K562 (cell line): Measurements from ENCODE around the gene GRIA2.
"Not testable (repeated sequence)": the region's sequence is repeated elsewhere in the genome, so short reads cannot be mapped to it uniquely, and the experiment has no call there.

ENCODE experiments used
- EZH2 ChIP-seq: IDR thresholded peaks from 2 replicates; pipeline ENCODE4 v1.6.1; 2012; ENCODE audit warnings: low read depth, mild to moderate bottlenecking, inconsistent platforms, low read length, borderline replicate concordance
- FOXA1 ChIP-seq: fragments of 450-650 bp; IDR thresholded peaks from 2 replicates; pipeline ENCODE4 v1.6.1; 2016; ENCODE audit warnings: mild to moderate bottlenecking, borderline replicate concordance
- HDGF ChIP-seq: fragments of 450-650 bp; IDR thresholded peaks from 2 replicates; pipeline ENCODE4 v1.6.1; 2016
- HSF4 ChIP-seq: fragments of 250-450 bp; sonication (Bioruptor Pico); IDR thresholded peaks from 2 replicates; pipeline ENCODE4 v2.1.2; 2022; ENCODE audit warnings: mild to moderate bottlenecking, moderate library complexity, borderline replicate concordance
- SLC30A9 ChIP-seq: fragments of 250-450 bp; sonication (Bioruptor Pico); IDR thresholded peaks from 2 replicates; pipeline ENCODE4 v1.8.0; 2022; ENCODE audit warnings: mild to moderate bottlenecking, moderate library complexity
- ZNF79 ChIP-seq: fragments of 250-450 bp; sonication (Bioruptor Pico); IDR thresholded peaks from 2 replicates; pipeline ENCODE4 v1.4.0; 2020; ENCODE audit warnings: low read depth, mild to moderate bottlenecking, moderate library complexity
- TF ChIP-seq, protein P1 (sequence below): fragments of 250-450 bp; sonication (Bioruptor Pico); IDR thresholded peaks from 2 replicates; pipeline ENCODE4 v1.5.0; 2020; ENCODE audit warnings: mild to moderate bottlenecking, borderline replicate concordance
- TF ChIP-seq, protein P2 (sequence below): fragments of 450-650 bp; formaldehyde crosslinking; IDR thresholded peaks from 2 replicates; pipeline ENCODE4 v1.4.0; 2020; ENCODE audit warnings: mild to moderate bottlenecking, moderate library complexity

- TF ChIP-seq, protein P1, sequence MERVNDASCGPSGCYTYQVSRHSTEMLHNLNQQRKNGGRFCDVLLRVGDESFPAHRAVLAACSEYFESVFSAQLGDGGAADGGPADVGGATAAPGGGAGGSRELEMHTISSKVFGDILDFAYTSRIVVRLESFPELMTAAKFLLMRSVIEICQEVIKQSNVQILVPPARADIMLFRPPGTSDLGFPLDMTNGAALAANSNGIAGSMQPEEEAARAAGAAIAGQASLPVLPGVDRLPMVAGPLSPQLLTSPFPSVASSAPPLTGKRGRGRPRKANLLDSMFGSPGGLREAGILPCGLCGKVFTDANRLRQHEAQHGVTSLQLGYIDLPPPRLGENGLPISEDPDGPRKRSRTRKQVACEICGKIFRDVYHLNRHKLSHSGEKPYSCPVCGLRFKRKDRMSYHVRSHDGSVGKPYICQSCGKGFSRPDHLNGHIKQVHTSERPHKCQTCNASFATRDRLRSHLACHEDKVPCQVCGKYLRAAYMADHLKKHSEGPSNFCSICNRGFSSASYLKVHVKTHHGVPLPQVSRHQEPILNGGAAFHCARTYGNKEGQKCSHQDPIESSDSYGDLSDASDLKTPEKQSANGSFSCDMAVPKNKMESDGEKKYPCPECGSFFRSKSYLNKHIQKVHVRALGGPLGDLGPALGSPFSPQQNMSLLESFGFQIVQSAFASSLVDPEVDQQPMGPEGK (CRISPR knock-in tag) = not testable (repeated sequence)
- not testable (repeated sequence) for TF ChIP-seq HSF4; HDGF; FOXA1; SLC30A9 (CRISPR knock-in tag); ZNF79 (CRISPR knock-in tag); EZH2
- TF ChIP-seq, protein P2, sequence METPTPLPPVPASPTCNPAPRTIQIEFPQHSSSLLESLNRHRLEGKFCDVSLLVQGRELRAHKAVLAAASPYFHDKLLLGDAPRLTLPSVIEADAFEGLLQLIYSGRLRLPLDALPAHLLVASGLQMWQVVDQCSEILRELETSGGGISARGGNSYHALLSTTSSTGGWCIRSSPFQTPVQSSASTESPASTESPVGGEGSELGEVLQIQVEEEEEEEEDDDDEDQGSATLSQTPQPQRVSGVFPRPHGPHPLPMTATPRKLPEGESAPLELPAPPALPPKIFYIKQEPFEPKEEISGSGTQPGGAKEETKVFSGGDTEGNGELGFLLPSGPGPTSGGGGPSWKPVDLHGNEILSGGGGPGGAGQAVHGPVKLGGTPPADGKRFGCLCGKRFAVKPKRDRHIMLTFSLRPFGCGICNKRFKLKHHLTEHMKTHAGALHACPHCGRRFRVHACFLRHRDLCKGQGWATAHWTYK = not testable (repeated sequence)
Observed at GRCh38 chr4:157180268-157180667, 40.3 kb upstream of the GRIA2 start.
